PC-9 (cell line): Measurements from ENCODE around the gene PRLHR. TPM values are rescaled to one million over a fixed set of nuclear protein-coding genes. Genes with fewer than 3 reads are reported as not detected.

Experiments used
- BruUV-seq: library from RNA; stranded (reverse); fragments of 400-500 nt; replicated peaks from 2 replicates; lab custom pipeline; 2021; lab: Mats Ljungman, UMichigan
- CTCF ChIA-PET: fragments of 300-600 bp; sonication (Branson Sonifier 250); formaldehyde crosslinking; loops from one replicate; lab custom pipeline; 2022; ENCODE audit warnings: antibody characterized with exemption; lab: Charles Lee
- POLR2A ChIA-PET: fragments of 300-600 bp; sonication (Branson Sonifier 250); formaldehyde crosslinking; loops from one replicate; lab custom pipeline; 2022; ENCODE audit warnings: antibody characterized with exemption; ENCODE audit not compliant: unreplicated experiment; lab: Charles Lee
- DNase-seq, 2 experiments: peaks; one replicate each; pipeline versions ENCODE4 v3.0.0 to v3.0.0-alpha.2; 2015 to 2022; ENCODE audit warnings: mixed read lengths in 1 of 2
- H2AFZ ChIP-seq: fragments of 200-600 bp; sonication (generic); 2 replicates; pipeline ENCODE4 v1.8.1; 2017; ENCODE audit warnings: antibody characterized with exemption
- H3F3A ChIP-seq: fragments of 200-600 bp; sonication (generic); 2 replicates; pipeline ENCODE4 v1.8.1; 2017; ENCODE audit warnings: antibody characterized with exemption, mild to moderate bottlenecking, low read depth; ENCODE audit not compliant: insufficient read depth
- H3K27ac ChIP-seq: fragments of 200-600 bp; sonication (generic); 2 replicates; pipeline ENCODE4 v1.6.1; 2016; ENCODE audit warnings: mixed run types
- H3K27me3 ChIP-seq: fragments of 200-600 bp; sonication (generic); 2 replicates; pipeline ENCODE4 v1.6.1; 2016; ENCODE audit warnings: low read depth, mixed run types; ENCODE audit not compliant: insufficient read depth
- H3K36me3 ChIP-seq: fragments of 200-600 bp; sonication (generic); 2 replicates; pipeline ENCODE4 v1.6.1; 2016; ENCODE audit warnings: low read depth, mixed run types
- H3K4me1 ChIP-seq: fragments of 200-600 bp; sonication (generic); replicated peaks from 2 replicates; pipeline ENCODE4 v1.6.1; 2016; ENCODE audit warnings: mixed run types; ENCODE audit not compliant: insufficient read depth
- H3K4me2 ChIP-seq: fragments of 200-600 bp; sonication (generic); 2 replicates; pipeline ENCODE4 v1.6.1; 2017; ENCODE audit warnings: mixed run types
- H3K4me3 ChIP-seq: fragments of 200-600 bp; sonication (generic); 2 replicates; pipeline ENCODE4 v1.6.1; 2016; ENCODE audit warnings: mixed run types
- H3K79me2 ChIP-seq: fragments of 200-600 bp; sonication (generic); 2 replicates; pipeline ENCODE4 v1.6.1; 2017; ENCODE audit warnings: low read depth, mixed run types
- H3K9me2 ChIP-seq: fragments of 200-600 bp; sonication (generic); 2 replicates; pipeline ENCODE4 v1.8.1; 2017; ENCODE audit warnings: mild to moderate bottlenecking; ENCODE audit not compliant: insufficient read depth
- H3K9me3 ChIP-seq: fragments of 200-600 bp; sonication (generic); 2 replicates; pipeline ENCODE4 v1.8.1; 2016; ENCODE audit warnings: low read depth; ENCODE audit not compliant: insufficient read depth
- H4K20me1 ChIP-seq: fragments of 200-600 bp; sonication (generic); 2 replicates; pipeline ENCODE4 v1.8.1; 2017; ENCODE audit not compliant: insufficient read depth
- CTCF ChIP-seq: fragments of 200-600 bp; sonication (generic); conservative IDR thresholded peaks from 2 replicates; pipeline ENCODE4 v1.6.1; 2017; ENCODE audit warnings: mixed run types, antibody characterized with exemption, mild to moderate bottlenecking, moderate library complexity
- EZH2 ChIP-seq: fragments of 200-600 bp; sonication (generic); IDR thresholded peaks from 2 replicates; pipeline ENCODE4 v1.8.0; 2017; ENCODE audit warnings: antibody characterized with exemption, low read depth
- intact Hi-C: fragments of 100-400 bp; cut with micrococcal nuclease; formaldehyde crosslinking; loops from one replicate; pipeline ENCODE4 v1.10.0; 2022; ENCODE audit not compliant: unreplicated experiment
- total RNA-seq: library from RNA; stranded (reverse); gene quantifications from 2 replicates; pipeline ENCODE4 v1.2.3, GENCODE V29; 2021

Gene PRLHR
- total RNA-seq, 1 experiment from 2014 or later, result not detected

DNA sequence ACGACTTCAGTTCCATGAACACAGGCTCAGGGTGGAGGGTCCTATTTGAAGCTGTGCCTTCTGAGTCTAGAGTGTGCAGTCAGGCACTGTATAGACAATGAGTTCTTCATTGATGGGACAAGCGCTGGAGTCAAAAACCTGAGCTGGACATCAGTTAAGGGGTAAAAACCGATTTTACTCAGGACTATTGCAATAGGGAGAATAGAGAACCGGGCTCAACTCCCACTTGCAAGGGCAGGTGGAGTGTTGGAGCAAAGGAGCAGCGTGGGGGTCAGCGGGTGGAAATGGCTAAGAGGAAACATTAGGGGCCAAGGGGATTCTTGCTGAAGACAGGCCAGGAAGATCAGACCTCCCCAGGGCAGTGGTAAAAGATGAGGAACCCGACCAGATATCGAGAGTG, 28.5 kb downstream of the PRLHR start:
- Histone ChIP-seq H3K4me1 (no peaks in the 10 kb centered on the region; the same call in 1 of the 2 replicates), H3K4me2 (no peak overlapping the region), H3K9me3 (no peaks in the 10 kb centered on the region), H3K79me2 (no peaks in the 10 kb centered on the region), H3F3A (no peaks in the 10 kb centered on the region), H4K20me1 (no peaks in the 10 kb centered on the region), H3K4me3 (no peak overlapping the region), H3K27ac (no peak overlapping the region), H3K36me3 (no peaks in the 10 kb centered on the region), H3K9me2 (no peaks in the 10 kb centered on the region), H3K27me3 (no peaks in the 10 kb centered on the region), H2AFZ (no peak overlapping the region)
- intact Hi-C loops, result loop anchor here (5.0 to 10.0 kb wide), 2 partner anchors 465 to 628 kb away; no protein-coding TSS in a partner anchor
- ChIA-PET POLR2A (no interaction called here), CTCF (no interaction called here)
- no TSS peak for BruUV-seq
- no peak for DNase-seq
- TF ChIP-seq CTCF, result no peak

GRCh38 chr10:118565301-118566075, 30.0 kb downstream of the PRLHR start:
- Histone ChIP-seq H3K27ac (no peak overlapping the region), H3K4me1 (no peaks in the 10 kb centered on the region; the same call in 1 of the 2 replicates), H3K4me3 (no peak overlapping the region), H3K4me2 (no peak overlapping the region), H4K20me1 (no peaks in the 10 kb centered on the region), H3K79me2 (no peaks in the 10 kb centered on the region), H3K9me2 (no peaks in the 10 kb centered on the region), H2AFZ (no peak overlapping the region), H3K36me3 (no peaks in the 10 kb centered on the region), H3K9me3 (no peaks in the 10 kb centered on the region), H3F3A (no peaks in the 10 kb centered on the region), H3K27me3 (no peaks in the 10 kb centered on the region)
- TF ChIP-seq EZH2 (no peak), CTCF (no peak)
- CTCF ChIA-PET, result no interaction called here
- intact Hi-C loops, result loop anchor here (2.0 to 10.0 kb wide), 3 partner anchors 467 to 1069 kb away; no protein-coding TSS in a partner anchor
- POLR2A ChIA-PET, result no interaction called here
- no TSS peak for BruUV-seq
- no peak for DNase-seq

- H3K27me3 ChIP-seq, result no peaks in the 10 kb centered on the region
- no peaks in the 10 kb centered on the region for H3K36me3 ChIP-seq
- H3K4me2 ChIP-seq, result no peak overlapping the region
- intact Hi-C loops, result loop anchor here (2.0 to 10.0 kb wide), 3 partner anchors 468 to 1068 kb away; no protein-coding TSS in a partner anchor
- H3K9me2 ChIP-seq, result no peaks in the 10 kb centered on the region
- no peak overlapping the region for H3K27ac ChIP-seq
- no peaks in the 10 kb centered on the region for H3F3A ChIP-seq
- no peaks in the 10 kb centered on the region for H3K79me2 ChIP-seq
- peak in 1 of 2 experiments; percentile 24 for DNase-seq
- ChIA-PET CTCF (interaction anchor here (0.6 kb wide), 1 partner anchor 726 kb away, joined by 8 read pairs; no protein-coding TSS in a partner anchor), POLR2A (no interaction called here)
- no peaks in the 10 kb centered on the region for H4K20me1 ChIP-seq
- H2AFZ ChIP-seq, result no peak overlapping the region
- H3K4me1 ChIP-seq, result no peaks in the 10 kb centered on the region; the same call in 1 of the 2 replicates
- H3K4me3 ChIP-seq, result no peak overlapping the region
- TF ChIP-seq CTCF, result peak; percentile 39
- no peak for TF ChIP-seq EZH2
- BruUV-seq, result no TSS peak
- no peaks in the 10 kb centered on the region for H3K9me3 ChIP-seq
These were observed 30.8 kb downstream of the PRLHR start for GRCh38 chr10:118564652-118565051.
